Measurements from ENCODE around the gene PEAK1. TPM values are rescaled to one million over a fixed set of nuclear protein-coding genes. Genes with fewer than 3 reads are reported as not detected.

Gene PEAK1
- total and polyA plus RNA-seq, 10 of the 15 experiments (the other 5 are each of a cell fraction or from before 2014, with no cell fraction given) = 0.62 to 24.2 (median 11.2) TPM

DNA sequence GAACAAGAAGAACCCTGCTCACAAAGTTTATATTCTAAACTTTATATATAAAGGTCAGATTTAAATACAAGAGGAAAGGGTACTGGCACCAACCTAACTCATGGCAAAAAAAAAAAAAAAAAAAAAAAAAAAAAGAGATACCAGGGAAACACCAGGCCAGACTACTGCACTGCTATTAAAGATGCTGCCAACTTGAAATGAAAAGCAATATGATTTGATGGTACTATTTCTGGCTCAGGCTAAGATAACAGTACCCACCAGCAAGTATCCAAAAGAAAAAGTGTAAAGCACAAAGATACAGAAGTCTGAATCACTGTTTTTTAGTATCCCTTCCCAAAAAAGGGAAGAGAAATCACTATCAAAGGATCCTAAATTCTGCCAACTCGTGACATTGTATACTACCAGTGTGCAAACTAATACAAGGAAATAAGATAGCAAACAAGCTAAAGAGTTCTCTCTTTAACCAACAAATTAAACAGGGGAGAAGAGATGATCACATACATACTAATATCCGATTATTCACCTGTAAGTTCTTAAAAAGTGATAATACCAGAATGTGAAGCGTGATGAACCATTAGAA is 28.4 kb downstream of the PEAK1 start:
- no peaks in the 10 kb centered on the region; the same call in 1 of the 2 replicates for H3K79me2 ChIP-seq (ENCODE audit: control insufficient read depth, insufficient read depth, low read length)
- FAIRE-seq (no peak), ATAC-seq (no peak), DNase-seq (ENCODE audit: low read depth, low spot score) (no peak)
- H3K9ac ChIP-seq (ENCODE audit: control insufficient read depth, insufficient read depth, low read length) = no peak overlapping the region
- TF ChIP-seq DPF2 (IDR thresholded peaks at IDR 0.05) (no peak), RB1 (IDR thresholded peaks at IDR 0.05; ENCODE audit: borderline replicate concordance) (no peak), ATF7 (IDR thresholded peaks at IDR 0.05; ENCODE audit: low read depth) (no peak)
- TF ChIP-seq, protein P1, sequence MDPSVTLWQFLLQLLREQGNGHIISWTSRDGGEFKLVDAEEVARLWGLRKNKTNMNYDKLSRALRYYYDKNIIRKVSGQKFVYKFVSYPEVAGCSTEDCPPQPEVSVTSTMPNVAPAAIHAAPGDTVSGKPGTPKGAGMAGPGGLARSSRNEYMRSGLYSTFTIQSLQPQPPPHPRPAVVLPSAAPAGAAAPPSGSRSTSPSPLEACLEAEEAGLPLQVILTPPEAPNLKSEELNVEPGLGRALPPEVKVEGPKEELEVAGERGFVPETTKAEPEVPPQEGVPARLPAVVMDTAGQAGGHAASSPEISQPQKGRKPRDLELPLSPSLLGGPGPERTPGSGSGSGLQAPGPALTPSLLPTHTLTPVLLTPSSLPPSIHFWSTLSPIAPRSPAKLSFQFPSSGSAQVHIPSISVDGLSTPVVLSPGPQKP (IDR thresholded peaks at IDR 0.05; ENCODE audit: low read depth, low read length) = no peak
- TF ChIP-seq, protein P2, sequence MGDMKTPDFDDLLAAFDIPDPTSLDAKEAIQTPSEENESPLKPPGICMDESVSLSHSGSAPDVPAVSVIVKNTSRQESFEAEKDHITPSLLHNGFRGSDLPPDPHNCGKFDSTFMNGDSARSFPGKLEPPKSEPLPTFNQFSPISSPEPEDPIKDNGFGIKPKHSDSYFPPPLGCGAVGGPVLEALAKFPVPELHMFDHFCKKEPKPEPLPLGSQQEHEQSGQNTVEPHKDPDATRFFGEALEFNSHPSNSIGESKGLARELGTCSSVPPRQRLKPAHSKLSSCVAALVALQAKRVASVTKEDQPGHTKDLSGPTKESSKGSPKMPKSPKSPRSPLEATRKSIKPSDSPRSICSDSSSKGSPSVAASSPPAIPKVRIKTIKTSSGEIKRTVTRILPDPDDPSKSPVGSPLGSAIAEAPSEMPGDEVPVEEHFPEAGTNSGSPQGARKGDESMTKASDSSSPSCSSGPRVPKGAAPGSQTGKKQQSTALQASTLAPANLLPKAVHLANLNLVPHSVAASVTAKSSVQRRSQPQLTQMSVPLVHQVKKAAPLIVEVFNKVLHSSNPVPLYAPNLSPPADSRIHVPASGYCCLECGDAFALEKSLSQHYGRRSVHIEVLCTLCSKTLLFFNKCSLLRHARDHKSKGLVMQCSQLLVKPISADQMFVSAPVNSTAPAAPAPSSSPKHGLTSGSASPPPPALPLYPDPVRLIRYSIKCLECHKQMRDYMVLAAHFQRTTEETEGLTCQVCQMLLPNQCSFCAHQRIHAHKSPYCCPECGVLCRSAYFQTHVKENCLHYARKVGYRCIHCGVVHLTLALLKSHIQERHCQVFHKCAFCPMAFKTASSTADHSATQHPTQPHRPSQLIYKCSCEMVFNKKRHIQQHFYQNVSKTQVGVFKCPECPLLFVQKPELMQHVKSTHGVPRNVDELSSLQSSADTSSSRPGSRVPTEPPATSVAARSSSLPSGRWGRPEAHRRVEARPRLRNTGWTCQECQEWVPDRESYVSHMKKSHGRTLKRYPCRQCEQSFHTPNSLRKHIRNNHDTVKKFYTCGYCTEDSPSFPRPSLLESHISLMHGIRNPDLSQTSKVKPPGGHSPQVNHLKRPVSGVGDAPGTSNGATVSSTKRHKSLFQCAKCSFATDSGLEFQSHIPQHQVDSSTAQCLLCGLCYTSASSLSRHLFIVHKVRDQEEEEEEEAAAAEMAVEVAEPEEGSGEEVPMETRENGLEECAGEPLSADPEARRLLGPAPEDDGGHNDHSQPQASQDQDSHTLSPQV (IDR thresholded peaks at IDR 0.05) = no peak
- TF ChIP-seq, protein P3, sequence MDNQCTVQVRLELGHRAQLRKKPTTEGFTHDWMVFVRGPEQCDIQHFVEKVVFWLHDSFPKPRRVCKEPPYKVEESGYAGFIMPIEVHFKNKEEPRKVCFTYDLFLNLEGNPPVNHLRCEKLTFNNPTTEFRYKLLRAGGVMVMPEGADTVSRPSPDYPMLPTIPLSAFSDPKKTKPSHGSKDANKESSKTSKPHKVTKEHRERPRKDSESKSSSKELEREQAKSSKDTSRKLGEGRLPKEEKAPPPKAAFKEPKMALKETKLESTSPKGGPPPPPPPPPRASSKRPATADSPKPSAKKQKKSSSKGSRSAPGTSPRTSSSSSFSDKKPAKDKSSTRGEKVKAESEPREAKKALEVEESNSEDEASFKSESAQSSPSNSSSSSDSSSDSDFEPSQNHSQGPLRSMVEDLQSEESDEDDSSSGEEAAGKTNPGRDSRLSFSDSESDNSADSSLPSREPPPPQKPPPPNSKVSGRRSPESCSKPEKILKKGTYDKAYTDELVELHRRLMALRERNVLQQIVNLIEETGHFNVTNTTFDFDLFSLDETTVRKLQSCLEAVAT (IDR thresholded peaks at IDR 0.05) = no peak
- no peak overlapping the region for H3K27ac ChIP-seq (ENCODE audit: control insufficient read depth, insufficient read depth)
- no peak overlapping the region for H2AFZ ChIP-seq (ENCODE audit: control insufficient read depth, low read depth, low read length)
- BruUV-seq (replicated peaks) = no TSS peak
- no peaks in the 10 kb centered on the region for H3K4me1 ChIP-seq (ENCODE audit: control insufficient read depth, insufficient read depth, low read length)
- intact Hi-C loops (cut with micrococcal nuclease; ENCODE audit: unreplicated experiment) (no loop called here), in situ Hi-C loops (cut with MboI) (no loop called here)
- H3K36me3 ChIP-seq (ENCODE audit: control insufficient read depth in 2 of 2, insufficient read depth in 2 of 2, low read length in 1 of 2) = no peaks in the 10 kb centered on the region
- no peak overlapping the region for H3K4me3 ChIP-seq
- H3K4me2 ChIP-seq (ENCODE audit: control insufficient read depth, insufficient read depth) = no peak overlapping the region
- peaks cover 9% of the 10 kb centered on the region for H3K9me3 ChIP-seq (replicated peaks; ENCODE audit: control insufficient read depth, insufficient read depth, low read length)
- no peaks in the 10 kb centered on the region for H4K20me1 ChIP-seq (ENCODE audit: control insufficient read depth, insufficient read depth)
- RAD21 ChIA-PET (ENCODE audit: unreplicated experiment) = interaction anchor here (0.7 to 1.0 kb wide), 2 partner anchors 18 to 30 kb away, joined by 3 read pairs; no protein-coding TSS in a partner anchor
- POLR2A ChIA-PET = interaction anchor here (0.7 to 1.4 kb wide), 3 partner anchors 14 to 45 kb away, joined by 3 to 5 read pairs (median 3); no protein-coding TSS in a partner anchor
- CTCF ChIA-PET = interaction anchor here (1.5 to 2.1 kb wide), 2 partner anchors 8 to 14 kb away, joined by 3 to 6 read pairs; no protein-coding TSS in a partner anchor
- SMC1A ChIA-PET (ENCODE audit: uncharacterized antibody, unreplicated experiment) = interaction anchor here (1.1 to 2.0 kb wide), 4 partner anchors 8 to 14 kb away, joined by 3 to 7 read pairs (median 4); no protein-coding TSS in a partner anchor
- H3K27me3 ChIP-seq (replicated peaks in 1 of 2; ENCODE audit: control insufficient read depth in 2 of 2, insufficient read depth in 2 of 2, low read length in 1 of 2) = no peaks in the 10 kb centered on the region
- WGBS (ENCODE audit: insufficient coverage, insufficient replicate concordance, low lambda C conversion rate, missing lambda C conversion rate) = 64% methylated on average over 3 of the region's 3 CpGs

Data from GM12878 (cell line).